ENCODE data around the gene THADA. TPM values are rescaled to one million over a fixed set of nuclear protein-coding genes. Genes with fewer than 3 reads are reported as not detected.

Gene THADA
- total RNA-seq, 1 experiment from 2014 or later, result 27.5 TPM

GRCh38 chr2:43412114-43412753 lies 183.6 kb downstream of the THADA start:
- DNase-seq (ENCODE audit: low spot score) (no peak), ATAC-seq (no peak)
- ChIA-PET CTCF (no interaction called here), POLR2A (no interaction called here)
- peaks cover 17% of the 10 kb centered on the region for H3K4me1 Mint-ChIP-seq
- no peaks in the 10 kb centered on the region for H3K36me3 Mint-ChIP-seq
- TF ChIP-seq ATF6 (CRISPR knock-in tag; IDR thresholded peaks at IDR 0.05), result no peak
- no peak for TF ChIP-seq CDX4 (CRISPR knock-in tag; IDR thresholded peaks at IDR 0.05; ENCODE audit: borderline replicate concordance)
- TF ChIP-seq OVOL2 (CRISPR knock-in tag; IDR thresholded peaks at IDR 0.05; ENCODE audit: borderline replicate concordance), result no peak
- TF ChIP-seq HMGA2 (CRISPR knock-in tag; IDR thresholded peaks at IDR 0.05), result no peak
- no peak for TF ChIP-seq PREB (CRISPR knock-in tag; IDR thresholded peaks at IDR 0.05; ENCODE audit: borderline replicate concordance)
- no peak for TF ChIP-seq ESRRA (CRISPR knock-in tag; IDR thresholded peaks at IDR 0.05; ENCODE audit: borderline replicate concordance)
- TF ChIP-seq FOXJ3 (CRISPR knock-in tag; IDR thresholded peaks at IDR 0.05; ENCODE audit: borderline replicate concordance), result no peak
- no peak for TF ChIP-seq ZNF396 (CRISPR knock-in tag; IDR thresholded peaks at IDR 0.05; ENCODE audit: borderline replicate concordance)
- no peak for TF ChIP-seq FOXP1 (CRISPR knock-in tag; IDR thresholded peaks at IDR 0.05; ENCODE audit: borderline replicate concordance)
- TF ChIP-seq NR3C1 (CRISPR knock-in tag; conservative IDR thresholded peaks at IDR 0.05; ENCODE audit: low read depth), result no peak
- TF ChIP-seq E2F1 (CRISPR knock-in tag; IDR thresholded peaks at IDR 0.05), result no peak
- no peak for TF ChIP-seq GTF2I (CRISPR knock-in tag; conservative IDR thresholded peaks at IDR 0.05)
- no peak for TF ChIP-seq RORB (CRISPR knock-in tag; IDR thresholded peaks at IDR 0.05)
- TF ChIP-seq, protein P1, sequence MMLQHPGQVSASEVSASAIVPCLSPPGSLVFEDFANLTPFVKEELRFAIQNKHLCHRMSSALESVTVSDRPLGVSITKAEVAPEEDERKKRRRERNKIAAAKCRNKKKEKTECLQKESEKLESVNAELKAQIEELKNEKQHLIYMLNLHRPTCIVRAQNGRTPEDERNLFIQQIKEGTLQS (CRISPR knock-in tag; conservative IDR thresholded peaks at IDR 0.05), result no peak
- TF ChIP-seq ETV6 (CRISPR knock-in tag; IDR thresholded peaks at IDR 0.05), result no peak
- H3K27ac Mint-ChIP-seq, result no peak overlapping the region
- H3K4me3 Mint-ChIP-seq, result no peak overlapping the region
- H3K27me3 Mint-ChIP-seq (ENCODE audit: low read depth), result no peaks in the 10 kb centered on the region
- no peaks in the 10 kb centered on the region for H3K9me3 Mint-ChIP-seq

- H3K27me3 Mint-ChIP-seq (ENCODE audit: low read depth), result no peaks in the 10 kb centered on the region
- H3K4me3 Mint-ChIP-seq, result no peak overlapping the region
- peaks cover 26% of the 10 kb centered on the region for H3K4me1 Mint-ChIP-seq
- H3K36me3 Mint-ChIP-seq, result no peaks in the 10 kb centered on the region
- ChIA-PET CTCF (no interaction called here), POLR2A (no interaction called here)
- H3K27ac Mint-ChIP-seq, result no peak overlapping the region
- no peak for DNase-seq (ENCODE audit: low spot score)
- no peaks in the 10 kb centered on the region for H3K9me3 Mint-ChIP-seq
- no peak for ATAC-seq
- TF ChIP-seq ZNF281 (CRISPR knock-in tag; IDR thresholded peaks at IDR 0.05), result no peak
- no peak for TF ChIP-seq MLX (CRISPR knock-in tag; IDR thresholded peaks at IDR 0.05)
- TF ChIP-seq TEAD1 (CRISPR knock-in tag; IDR thresholded peaks at IDR 0.05), result no peak
- TF ChIP-seq ZNF423 (CRISPR knock-in tag; IDR thresholded peaks at IDR 0.05), result no peak
- TF ChIP-seq ZNF232 (CRISPR knock-in tag; IDR thresholded peaks at IDR 0.05), result no peak
- no peak for TF ChIP-seq MYBL2 (CRISPR knock-in tag; IDR thresholded peaks at IDR 0.05)
- TF ChIP-seq, protein P2, sequence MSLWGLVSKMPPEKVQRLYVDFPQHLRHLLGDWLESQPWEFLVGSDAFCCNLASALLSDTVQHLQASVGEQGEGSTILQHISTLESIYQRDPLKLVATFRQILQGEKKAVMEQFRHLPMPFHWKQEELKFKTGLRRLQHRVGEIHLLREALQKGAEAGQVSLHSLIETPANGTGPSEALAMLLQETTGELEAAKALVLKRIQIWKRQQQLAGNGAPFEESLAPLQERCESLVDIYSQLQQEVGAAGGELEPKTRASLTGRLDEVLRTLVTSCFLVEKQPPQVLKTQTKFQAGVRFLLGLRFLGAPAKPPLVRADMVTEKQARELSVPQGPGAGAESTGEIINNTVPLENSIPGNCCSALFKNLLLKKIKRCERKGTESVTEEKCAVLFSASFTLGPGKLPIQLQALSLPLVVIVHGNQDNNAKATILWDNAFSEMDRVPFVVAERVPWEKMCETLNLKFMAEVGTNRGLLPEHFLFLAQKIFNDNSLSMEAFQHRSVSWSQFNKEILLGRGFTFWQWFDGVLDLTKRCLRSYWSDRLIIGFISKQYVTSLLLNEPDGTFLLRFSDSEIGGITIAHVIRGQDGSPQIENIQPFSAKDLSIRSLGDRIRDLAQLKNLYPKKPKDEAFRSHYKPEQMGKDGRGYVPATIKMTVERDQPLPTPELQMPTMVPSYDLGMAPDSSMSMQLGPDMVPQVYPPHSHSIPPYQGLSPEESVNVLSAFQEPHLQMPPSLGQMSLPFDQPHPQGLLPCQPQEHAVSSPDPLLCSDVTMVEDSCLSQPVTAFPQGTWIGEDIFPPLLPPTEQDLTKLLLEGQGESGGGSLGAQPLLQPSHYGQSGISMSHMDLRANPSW (CRISPR knock-in tag; conservative IDR thresholded peaks at IDR 0.05; ENCODE audit: low read depth), result no peak
- TF ChIP-seq E2F5 (CRISPR knock-in tag; IDR thresholded peaks at IDR 0.05), result no peak
Measured at GRCh38 chr2:43410055-43410604, 185.7 kb downstream of the THADA start.
